ENCODE measurements around the gene JCAD. TPM values are rescaled to one million over a fixed set of nuclear protein-coding genes. Genes with fewer than 3 reads are reported as not detected.

JCAD gene
- total and polyA plus RNA-seq, 9 of the 15 experiments (the other 6 are each of a cell fraction or from before 2014, with no cell fraction given): not detected

GRCh38 chr10:29976134-29976533 lies 83.3 kb downstream of the JCAD start (continued):
- no peak for TF ChIP-seq ARID4B (CRISPR knock-in tag; IDR thresholded peaks at IDR 0.05)
- TF ChIP-seq NR2F6 (CRISPR knock-in tag; IDR thresholded peaks at IDR 0.05): no peak
- TF ChIP-seq POLR2B (IDR thresholded peaks at IDR 0.05; ENCODE audit: low read depth, partially characterized antibody): no peak
- no peak for TF ChIP-seq ZNF507 (tag; conservative IDR thresholded peaks at IDR 0.05)
- no peak for TF ChIP-seq RCOR1 (IDR thresholded peaks at IDR 0.05; ENCODE audit: borderline replicate concordance in 1 of 2, low read depth in 2 of 2, low read length in 2 of 2)

GRCh38 chr10:29974773-29975172 lies 84.6 kb downstream of the JCAD start:
- FAIRE-seq (no peak), ATAC-seq (no peak), DNase-seq (ENCODE audit: extremely low read depth in 1 of 4, low spot score in 3 of 4) (no peak)
- Histone ChIP-seq H3K9me1 (ENCODE audit: control insufficient read depth, insufficient read depth, low read length) (no peaks in the 10 kb centered on the region), H3K79me2 (ENCODE audit: control insufficient read depth, insufficient read depth, low read length) (no peaks in the 10 kb centered on the region), H3K27ac (ENCODE audit: extremely low read depth, low read depth, low read length) (no peak overlapping the region), H3K4me2 (ENCODE audit: insufficient read depth, low read length) (no peak overlapping the region), H3K4me1 (replicated peaks in 1 of 2; ENCODE audit: control insufficient read depth in 2 of 2, insufficient read depth in 2 of 2, low read length in 2 of 2) (no peaks in the 10 kb centered on the region), H3K4me3 (no peak overlapping the region), H3K27me3 (ENCODE audit: control insufficient read depth in 2 of 2, insufficient read depth in 2 of 2, low read length in 2 of 2) (no peaks in the 10 kb centered on the region), H4K20me1 (replicated peaks; ENCODE audit: control insufficient read depth, insufficient read depth, low read length) (no peaks in the 10 kb centered on the region; the same call in 1 of the 2 replicates), H3K9ac (ENCODE audit: insufficient read depth in 1 of 2, low read depth in 2 of 2, low read length in 2 of 2) (no peak overlapping the region), H2AFZ (ENCODE audit: low read depth, low read length) (no peak overlapping the region), H3K9me3 (replicated peaks; ENCODE audit: control insufficient read depth, insufficient read depth, low read depth, low read length) (no peaks in the 10 kb centered on the region), H3K36me3 (ENCODE audit: control insufficient read depth, insufficient read depth, low read length) (no peaks in the 10 kb centered on the region)
- in situ Hi-C loops (cut with MboI) (no loop called here), intact Hi-C loops (cut with micrococcal nuclease) (no loop called here)
- 0% methylated on average over 3 of the region's 3 CpGs for WGBS (ENCODE audit: insufficient coverage, low coverage, missing lambda C conversion rate)
- POLR2A ChIA-PET: no interaction called here
- no TSS peak for BruUV-seq (replicated peaks)
- CTCF ChIA-PET (ENCODE audit: low intra/inter-chr PET ratio): no interaction called here
- TF ChIP-seq ARID1B (IDR thresholded peaks at IDR 0.05) (no peak), NFE2 (IDR thresholded peaks at IDR 0.05; ENCODE audit: low read depth) (no peak), ELF1 (tag; IDR thresholded peaks at IDR 0.05) (no peak), KHSRP (IDR thresholded peaks at IDR 0.05) (no peak), DIDO1 (tag; IDR thresholded peaks at IDR 0.05; ENCODE audit: low read depth) (no peak), RBM17 (IDR thresholded peaks at IDR 0.05; ENCODE audit: borderline replicate concordance, low read depth, low read length) (no peak)

Measured in K562 (cell line).